Keratinocyte (primary cell): ENCODE data around the gene RTN1.

Source experiments
- CTCF ChIP-seq, 3 experiments: IDR thresholded peaks in 1 of 3; conservative IDR thresholded peaks in 1 of 3; optimal IDR thresholded peaks in 1 of 3; 2 replicates in 2 of 3; 3 replicates in 1 of 3; pipeline versions ENCODE3 to v1.5.1; 2011; ENCODE audit warnings: low read length in 3 of 3, mild to moderate bottlenecking in 3 of 3, moderate library complexity in 2 of 3, control low read depth in 1 of 3, inconsistent platforms in 1 of 3; ENCODE audit not compliant: insufficient read depth in 2 of 3; ENCODE audit errors: extremely low read depth in 1 of 3
- EZH2 ChIP-seq: IDR thresholded peaks from one replicate; pipeline ENCODE4 v1.6.1; 2012; ENCODE audit warnings: inconsistent platforms, mild to moderate bottlenecking, low read length, moderate library complexity

GRCh38 chr14:59705245-59705644 lies 165.3 kb downstream of the RTN1 start:
- TF ChIP-seq CTCF (optimal IDR thresholded peaks at IDR 0.05 in 1 of 3, IDR thresholded peaks at IDR 0.05 in 1 of 3, conservative IDR thresholded peaks at IDR 0.05 in 1 of 3; ENCODE audit: extremely low read depth in 1 of 3, insufficient read depth in 2 of 3, low read length in 3 of 3), result no peak
- TF ChIP-seq EZH2, result no peak
